K562 (cell line): ENCODE results near the gene ZNF544.

Source experiments
- CTCF ChIP-seq, 3 experiments: IDR thresholded peaks in 2 of 3; conservative IDR thresholded peaks in 1 of 3; 2 replicates each; pipeline ENCODE4 v1.5.1; 2011 to 2012; ENCODE audit warnings: low read length in 3 of 3, mild to moderate bottlenecking in 3 of 3, control low read depth in 2 of 3, improper control_type of control experiment in 1 of 3, inconsistent platforms in 1 of 3, low read depth in 1 of 3, mixed read lengths in 1 of 3, moderate library complexity in 1 of 3; ENCODE audit not compliant: insufficient read depth in 2 of 3
- EHMT2 ChIP-seq: fragments of 450-650 bp; IDR thresholded peaks from 2 replicates; pipeline ENCODE4 v1.6.1; 2018; ENCODE audit warnings: antibody characterized with exemption
- FOXK2 ChIP-seq, 2 experiments: fragments of 450-650 bp; IDR thresholded peaks in 1 of 2; conservative IDR thresholded peaks in 1 of 2; 2 replicates each; pipeline ENCODE4 v1.6.1; 2016; ENCODE audit warnings: low read depth in 2 of 2, mild to moderate bottlenecking in 1 of 2
- MAX ChIP-seq: sonication (generic); formaldehyde crosslinking; IDR thresholded peaks from 2 replicates; pipeline ENCODE4 v1.9.0; 2022; ENCODE audit warnings: mild to moderate bottlenecking, missing genetic modification reagents
- POLR2AphosphoS5 ChIP-seq: IDR thresholded peaks from 2 replicates; pipeline ENCODE4 v1.6.1; 2011; ENCODE audit warnings: mild to moderate bottlenecking, low read depth, low read length, moderate library complexity; ENCODE audit not compliant: control insufficient read depth, insufficient read depth
- SPI1 ChIP-seq: IDR thresholded peaks from 2 replicates; pipeline ENCODE4 v1.6.1; 2011; ENCODE audit warnings: low read depth, low read length, control low read depth, borderline replicate concordance
- ZNF143 ChIP-seq: sonication (generic); formaldehyde crosslinking; IDR thresholded peaks from 2 replicates; pipeline ENCODE4 v1.9.0; 2022; ENCODE audit warnings: mild to moderate bottlenecking, missing genetic modification reagents
- ZNF232 ChIP-seq: sonication (generic); formaldehyde crosslinking; IDR thresholded peaks from 2 replicates; pipeline ENCODE4 v1.8.0; 2022; ENCODE audit warnings: mild to moderate bottlenecking, missing genetic modification reagents
- ZNF639 ChIP-seq, 2 experiments: fragments of 200-800 bp in 1 of 2; sonication (Bioruptor generic) in 1 of 2; sonication (generic) in 1 of 2; formaldehyde crosslinking in 1 of 2; IDR thresholded peaks in 1 of 2; conservative IDR thresholded peaks in 1 of 2; 2 replicates each; pipeline versions ENCODE4 v1.5.0 to v1.6.1; 2016 to 2020; ENCODE audit warnings: missing compliant biosample characterization in 1 of 2, missing genetic modification characterization in 1 of 2, missing genetic modification reagents in 1 of 2
- ZNF785 ChIP-seq: fragments of 250-450 bp; sonication (Bioruptor Pico); IDR thresholded peaks from 2 replicates; pipeline ENCODE4 v1.4.0; 2020; ENCODE audit warnings: mild to moderate bottlenecking

GRCh38 chr19:58248886-58249285, 20.2 kb downstream of the ZNF544 start:
- TF ChIP-seq ZNF143 (CRISPR knock-in tag) (no peak), FOXK2 (conservative IDR thresholded peaks at IDR 0.05 in 1 of 2, IDR thresholded peaks at IDR 0.05 in 1 of 2; ENCODE audit: low read depth in 2 of 2) (no peak), CTCF (IDR thresholded peaks at IDR 0.05 in 2 of 3, conservative IDR thresholded peaks at IDR 0.05 in 1 of 3; ENCODE audit: insufficient read depth in 2 of 3, low read depth in 1 of 3, low read length in 3 of 3) (no peak), ZNF639 (CRISPR knock-in tag; conservative IDR thresholded peaks at IDR 0.05 in 1 of 2, IDR thresholded peaks at IDR 0.05 in 1 of 2) (no peak), POLR2AphosphoS5 (no peak), SPI1 (no peak), EHMT2 (no peak), ZNF232 (CRISPR knock-in tag) (no peak), ZNF785 (CRISPR knock-in tag) (no peak), MAX (no peak)
